ENCODE results near the gene CRYBB1.

Gene CRYBB1

DNA sequence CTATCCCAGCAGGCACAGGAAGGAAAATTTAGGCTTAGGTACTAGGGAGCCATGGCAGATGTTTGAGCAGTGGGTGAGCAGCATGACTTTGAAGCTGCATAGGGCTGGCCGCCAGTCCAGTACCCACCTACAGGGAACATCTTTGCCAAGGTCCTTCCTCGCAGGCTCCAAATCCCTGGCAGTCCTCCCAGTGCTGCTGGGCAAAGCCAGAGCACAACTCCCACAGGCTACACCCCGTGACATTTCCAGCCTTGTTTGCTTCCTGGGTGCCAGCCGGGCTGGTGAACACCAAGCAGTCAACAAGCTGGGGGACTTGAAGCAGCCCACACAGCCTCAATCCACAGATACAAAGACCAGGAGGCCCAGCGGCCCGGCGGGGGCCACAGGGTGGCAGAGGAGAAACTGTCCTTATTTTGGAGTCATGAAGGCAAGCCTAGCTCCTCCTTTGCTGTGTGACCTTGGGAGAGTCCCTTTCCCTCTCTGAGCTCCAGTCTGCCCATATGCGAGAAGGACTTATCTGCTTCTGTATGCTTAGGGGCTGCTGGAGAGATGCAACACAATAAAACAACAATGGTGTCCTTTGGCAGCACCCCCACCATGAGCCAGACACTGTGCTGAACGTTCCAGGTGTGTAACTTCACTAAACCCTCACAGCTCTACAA, 55.9 kb downstream of the CRYBB1 start:
- no peaks in the 10 kb centered on the region for H3K36me3 ChIP-seq (ENCODE audit: insufficient read depth, low read length)
- DNase-seq, result no peak
- no peak overlapping the region for H3K27ac ChIP-seq (ENCODE audit: low read length)
- no peak overlapping the region for H3K9ac ChIP-seq (ENCODE audit: low read depth, low read length)
- H3K4me1 ChIP-seq (ENCODE audit: insufficient read depth, low read length), result no peaks in the 10 kb centered on the region
- H3K27me3 ChIP-seq (ENCODE audit: insufficient read depth, low read length, poor library complexity), result no peaks in the 10 kb centered on the region
- no peak for ATAC-seq (ENCODE audit: insufficient read depth, low read depth)
- H3K4me2 ChIP-seq (ENCODE audit: insufficient read depth, low read length), result no peak overlapping the region
- H2AFZ ChIP-seq (ENCODE audit: low read depth, low read length), result no peak overlapping the region
- peaks cover 23% of the 10 kb centered on the region for H4K20me1 ChIP-seq (ENCODE audit: insufficient read depth, low read length)
- H3K9me3 ChIP-seq (ENCODE audit: insufficient read depth, low read length, severe bottlenecking), result no peaks in the 10 kb centered on the region
- H3K79me2 ChIP-seq (ENCODE audit: insufficient read depth, low read length), result no peaks in the 10 kb centered on the region
- no peak overlapping the region for H3K4me3 ChIP-seq (ENCODE audit: low read depth in 1 of 2, low read length in 2 of 2)
- TF ChIP-seq, protein P1, sequence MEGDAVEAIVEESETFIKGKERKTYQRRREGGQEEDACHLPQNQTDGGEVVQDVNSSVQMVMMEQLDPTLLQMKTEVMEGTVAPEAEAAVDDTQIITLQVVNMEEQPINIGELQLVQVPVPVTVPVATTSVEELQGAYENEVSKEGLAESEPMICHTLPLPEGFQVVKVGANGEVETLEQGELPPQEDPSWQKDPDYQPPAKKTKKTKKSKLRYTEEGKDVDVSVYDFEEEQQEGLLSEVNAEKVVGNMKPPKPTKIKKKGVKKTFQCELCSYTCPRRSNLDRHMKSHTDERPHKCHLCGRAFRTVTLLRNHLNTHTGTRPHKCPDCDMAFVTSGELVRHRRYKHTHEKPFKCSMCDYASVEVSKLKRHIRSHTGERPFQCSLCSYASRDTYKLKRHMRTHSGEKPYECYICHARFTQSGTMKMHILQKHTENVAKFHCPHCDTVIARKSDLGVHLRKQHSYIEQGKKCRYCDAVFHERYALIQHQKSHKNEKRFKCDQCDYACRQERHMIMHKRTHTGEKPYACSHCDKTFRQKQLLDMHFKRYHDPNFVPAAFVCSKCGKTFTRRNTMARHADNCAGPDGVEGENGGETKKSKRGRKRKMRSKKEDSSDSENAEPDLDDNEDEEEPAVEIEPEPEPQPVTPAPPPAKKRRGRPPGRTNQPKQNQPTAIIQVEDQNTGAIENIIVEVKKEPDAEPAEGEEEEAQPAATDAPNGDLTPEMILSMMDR (IDR thresholded peaks at IDR 0.05; ENCODE audit: borderline replicate concordance, extremely low read depth, low read length, poor library complexity, severe bottlenecking), result no peak
- TF ChIP-seq EZH2 (IDR thresholded peaks at IDR 0.05; ENCODE audit: borderline replicate concordance, low read depth, low read length, severe bottlenecking), result no peak

GRCh38 chr22:26559961-26560575, 57.8 kb downstream of the CRYBB1 start:
- H4K20me1 ChIP-seq (ENCODE audit: insufficient read depth, low read length), result peaks cover 19% of the 10 kb centered on the region
- no peak for ATAC-seq (ENCODE audit: insufficient read depth, low read depth)

DNA sequence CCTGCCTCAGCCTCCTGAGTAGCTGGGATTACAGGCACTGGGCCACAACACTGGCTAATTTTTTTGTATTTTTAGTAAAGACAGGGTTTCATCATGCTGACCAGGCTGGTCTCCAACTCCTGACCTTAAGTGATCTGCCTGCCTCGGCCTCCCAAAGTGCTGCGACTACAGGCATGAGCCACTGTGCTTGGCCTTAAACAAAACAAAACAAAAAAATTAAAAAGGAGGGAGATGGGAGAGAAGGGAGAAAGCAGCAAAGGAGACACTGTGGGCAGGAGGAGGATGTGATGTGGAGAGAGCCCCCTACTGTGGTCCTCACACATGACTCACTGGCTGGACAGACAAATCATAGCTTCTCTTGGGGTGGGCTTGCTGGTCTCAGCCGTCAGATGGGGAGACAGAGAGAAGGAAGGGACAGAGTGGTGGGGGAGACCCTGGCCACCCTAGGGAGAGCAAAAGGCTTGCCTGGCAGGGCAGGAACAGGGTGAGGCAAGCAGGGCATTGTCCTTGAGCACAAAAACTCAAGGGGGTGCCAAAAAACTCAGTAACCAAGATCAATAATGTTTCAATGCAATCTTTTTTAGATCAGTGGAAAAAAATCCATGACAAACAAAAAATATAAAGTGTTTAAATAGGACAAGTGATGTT, 59.5 kb downstream of the CRYBB1 start:
- TF ChIP-seq EZH2 (IDR thresholded peaks at IDR 0.05; ENCODE audit: borderline replicate concordance, low read depth, low read length, severe bottlenecking), result no peak
- TF ChIP-seq, protein P1 (IDR thresholded peaks at IDR 0.05; ENCODE audit: borderline replicate concordance, extremely low read depth, low read length, poor library complexity, severe bottlenecking), result no peak
- H3K4me2 ChIP-seq (ENCODE audit: insufficient read depth, low read length), result no peak overlapping the region
- H3K27me3 ChIP-seq (ENCODE audit: insufficient read depth, low read length, poor library complexity), result no peaks in the 10 kb centered on the region
- no peak overlapping the region for H3K4me3 ChIP-seq (ENCODE audit: low read depth in 1 of 2, low read length in 2 of 2)
- H3K79me2 ChIP-seq (ENCODE audit: insufficient read depth, low read length), result no peaks in the 10 kb centered on the region
- 0 out of 2 replicates have a peak, but pooled peaks cover 7% of the 10 kb centered on the region for H4K20me1 ChIP-seq (ENCODE audit: insufficient read depth, low read length)
- ATAC-seq (ENCODE audit: insufficient read depth, low read depth) (no peak), DNase-seq (no peak)
- H3K4me1 ChIP-seq (ENCODE audit: insufficient read depth, low read length), result peaks cover under 1% of the 10 kb centered on the region; the same call in 1 of the 2 replicates
- H3K36me3 ChIP-seq (ENCODE audit: insufficient read depth, low read length), result no peaks in the 10 kb centered on the region
- H3K9ac ChIP-seq (ENCODE audit: low read depth, low read length), result no peak overlapping the region
- H3K27ac ChIP-seq (ENCODE audit: low read length), result no peak overlapping the region
- no peaks in the 10 kb centered on the region for H3K9me3 ChIP-seq (ENCODE audit: insufficient read depth, low read length, severe bottlenecking)
- H2AFZ ChIP-seq (ENCODE audit: low read depth, low read length), result no peak overlapping the region

More at GRCh38 chr22:26559961-26560575, 57.8 kb downstream of the CRYBB1 start:
- no peak for TF ChIP-seq EZH2 (IDR thresholded peaks at IDR 0.05; ENCODE audit: borderline replicate concordance, low read depth, low read length, severe bottlenecking)
- TF ChIP-seq, protein P1 (IDR thresholded peaks at IDR 0.05; ENCODE audit: borderline replicate concordance, extremely low read depth, low read length, poor library complexity, severe bottlenecking), result no peak
- Histone ChIP-seq H3K9me3 (ENCODE audit: insufficient read depth, low read length, severe bottlenecking) (no peaks in the 10 kb centered on the region), H3K4me1 (ENCODE audit: insufficient read depth, low read length) (no peaks in the 10 kb centered on the region), H3K4me3 (ENCODE audit: low read depth in 1 of 2, low read length in 2 of 2) (no peak overlapping the region), H3K4me2 (ENCODE audit: insufficient read depth, low read length) (no peak overlapping the region), H2AFZ (ENCODE audit: low read depth, low read length) (no peak overlapping the region), H3K27ac (ENCODE audit: low read length) (no peak overlapping the region), H3K79me2 (ENCODE audit: insufficient read depth, low read length) (no peaks in the 10 kb centered on the region), H3K27me3 (ENCODE audit: insufficient read depth, low read length, poor library complexity) (no peaks in the 10 kb centered on the region), H3K36me3 (ENCODE audit: insufficient read depth, low read length) (no peaks in the 10 kb centered on the region), H3K9ac (ENCODE audit: low read depth, low read length) (no peak overlapping the region)
- no peak for DNase-seq

Measured in DND-41 (cell line).